ENCODE results near the gene CCDC91. TPM values are rescaled to one million over a fixed set of nuclear protein-coding genes. Genes with fewer than 3 reads are reported as not detected.
A peak's percentile ranks its signal among the peaks of the same experiment; 100 is the strongest.

CCDC91 gene, protein sequence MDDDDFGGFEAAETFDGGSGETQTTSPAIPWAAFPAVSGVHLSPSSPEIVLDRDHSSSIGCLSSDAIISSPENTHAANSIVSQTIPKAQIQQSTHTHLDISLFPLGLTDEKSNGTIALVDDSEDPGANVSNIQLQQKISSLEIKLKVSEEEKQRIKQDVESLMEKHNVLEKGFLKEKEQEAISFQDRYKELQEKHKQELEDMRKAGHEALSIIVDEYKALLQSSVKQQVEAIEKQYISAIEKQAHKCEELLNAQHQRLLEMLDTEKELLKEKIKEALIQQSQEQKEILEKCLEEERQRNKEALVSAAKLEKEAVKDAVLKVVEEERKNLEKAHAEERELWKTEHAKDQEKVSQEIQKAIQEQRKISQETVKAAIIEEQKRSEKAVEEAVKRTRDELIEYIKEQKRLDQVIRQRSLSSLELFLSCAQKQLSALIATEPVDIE
- polyA plus RNA-seq (10.1 and 11.6 TPM in 2 replicates), polyA minus RNA-seq (43.9 and 69.4 TPM in 2 replicates)

- Histone ChIP-seq H4K20me1 (ENCODE audit: insufficient read depth) (no peaks in the 10 kb centered on the region), H3K4me3 (ENCODE audit: low read length) (peak within 1 kb of the TSS; percentile 82), H3K27me3 (ENCODE audit: insufficient read depth, low read depth, low read length) (no peaks in the 10 kb centered on the region), H3K9ac (ENCODE audit: low read length) (peak within 1 kb of the TSS; percentile 70), H3K36me3 (ENCODE audit: insufficient read depth, low read length) (no peaks in the 10 kb centered on the region), H3K79me2 (replicated peaks; ENCODE audit: insufficient read depth, low read length) (no peaks in the 10 kb centered on the region), H2AFZ (ENCODE audit: low read depth, low read length) (peak within 1 kb of the TSS; percentile 66), H3K27ac (ENCODE audit: low read length) (peak within 1 kb of the TSS; percentile 46), H3K9me3 (ENCODE audit: low read length) (no peaks in the 10 kb centered on the region), H3K9me2 (ENCODE audit: insufficient read depth, low read length) (no peaks in the 10 kb centered on the region), H3F3A (ENCODE audit: insufficient read depth, low read length, poor library complexity, severe bottlenecking) (no peaks in the 10 kb centered on the region), H3K4me2 (ENCODE audit: low read length) (peak within 1 kb of the TSS; percentile 50)
- TF ChIP-seq RAD21 (conservative IDR thresholded peaks at IDR 0.05) (peak; percentile 41), MXI1 (conservative IDR thresholded peaks at IDR 0.05; ENCODE audit: poor library complexity, severe bottlenecking) (peak; percentile 49), EZH2 (IDR thresholded peaks at IDR 0.05; ENCODE audit: borderline replicate concordance, insufficient read depth, low read length, poor library complexity, severe bottlenecking) (no peak), EP300 (conservative IDR thresholded peaks at IDR 0.05; ENCODE audit: poor library complexity, severe bottlenecking) (no peak), SMC3 (conservative IDR thresholded peaks at IDR 0.05; ENCODE audit: poor library complexity) (no peak), POLR2AphosphoS5 (IDR thresholded peaks at IDR 0.05) (peak; percentile 32), CTCF (IDR thresholded peaks at IDR 0.05; ENCODE audit: poor library complexity, severe bottlenecking) (peak; percentile 45), REST (IDR thresholded peaks at IDR 0.05; ENCODE audit: borderline replicate concordance) (no peak), TAF1 (IDR thresholded peaks at IDR 0.05; ENCODE audit: low read depth) (no peak)
These were observed at the start of gene CCDC91 for GRCh38 chr12:28190321-28191050. Gene CCDC91, plus strand, starts transcription at chr12:28190456. Its CDS starts 66,760 bp downstream, at chr12:28257216.

DNA sequence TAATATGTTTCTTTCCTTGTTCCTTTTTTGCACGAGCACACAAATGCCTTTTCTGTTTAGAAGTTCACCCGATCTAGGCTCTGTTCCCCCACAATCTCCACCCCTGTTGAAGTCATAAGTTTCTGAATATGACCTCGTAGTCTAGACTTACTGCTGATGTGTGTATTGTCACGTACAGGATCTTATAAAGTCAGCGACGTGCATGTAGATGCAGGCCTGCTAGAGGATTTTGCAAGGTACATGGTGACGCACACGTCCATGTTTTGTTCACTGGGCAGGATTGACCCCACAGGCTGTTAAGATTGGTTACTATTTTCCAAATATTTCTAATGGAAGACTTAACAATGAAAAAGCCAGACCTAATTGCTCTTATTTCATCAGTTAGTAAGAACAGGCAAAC lies 46.2 kb upstream of the CCDC91 start:
- no peaks in the 10 kb centered on the region for H3K9me2 ChIP-seq (ENCODE audit: insufficient read depth, low read length)
- H3K4me3 ChIP-seq (ENCODE audit: low read length): no peak overlapping the region
- H3K4me2 ChIP-seq (ENCODE audit: low read length): no peak overlapping the region
- no peak overlapping the region for H2AFZ ChIP-seq (ENCODE audit: low read depth, low read length)
- no peaks in the 10 kb centered on the region for H3K36me3 ChIP-seq (ENCODE audit: insufficient read depth, low read length)
- no peaks in the 10 kb centered on the region for H3F3A ChIP-seq (ENCODE audit: insufficient read depth, low read length, poor library complexity, severe bottlenecking)
- no peak overlapping the region for H3K9ac ChIP-seq (ENCODE audit: low read length)
- H3K79me2 ChIP-seq (replicated peaks; ENCODE audit: insufficient read depth, low read length): no peaks in the 10 kb centered on the region
- TF ChIP-seq SMC3 (conservative IDR thresholded peaks at IDR 0.05; ENCODE audit: poor library complexity) (no peak), EZH2 (IDR thresholded peaks at IDR 0.05; ENCODE audit: borderline replicate concordance, insufficient read depth, low read length, poor library complexity, severe bottlenecking) (no peak), RAD21 (conservative IDR thresholded peaks at IDR 0.05) (no peak), CTCF (IDR thresholded peaks at IDR 0.05; ENCODE audit: poor library complexity, severe bottlenecking) (no peak)
- H3K9me3 ChIP-seq (ENCODE audit: low read length): no peaks in the 10 kb centered on the region
- no peaks in the 10 kb centered on the region for H3K27me3 ChIP-seq (ENCODE audit: insufficient read depth, low read depth, low read length)
- H4K20me1 ChIP-seq (ENCODE audit: insufficient read depth): no peaks in the 10 kb centered on the region
- H3K27ac ChIP-seq (ENCODE audit: low read length): no peak overlapping the region

Data from neural cell (in vitro differentiated cells).